Heart right ventricle (tissue), 16 donors: ENCODE data around the gene ITSN2. TPM values are rescaled to one million over a fixed set of nuclear protein-coding genes. Genes with fewer than 3 reads are reported as not detected.

Source experiments
- ATAC-seq, 8 donors: fragments of 200-7000 bp; cut with Tn5 transposase; one replicate each; pipeline ENCODE4 v1.9.1; 2020; ENCODE audit warnings: mild to moderate bottlenecking in 8 of 8, moderate library complexity in 8 of 8, moderate number of reproducible peaks in 1 of 8
- DNase-seq, 2 donors: peaks; one replicate each; pipeline ENCODE4 v3.0.0-alpha.2; 2020
- H3K27ac ChIP-seq, 10 donors: fragments of 200-600 bp; sonication (generic) in 2 of 10; one replicate each; pipeline versions ENCODE4 v1.5.0 to v1.8.0; 2020 to 2022; ENCODE audit warnings: mild to moderate bottlenecking in 3 of 10
- H3K27me3 ChIP-seq, 7 donors: fragments of 200-600 bp; one replicate each; pipeline ENCODE4 v1.8.0; 2021 to 2022; ENCODE audit warnings: mild to moderate bottlenecking in 2 of 7
- H3K36me3 ChIP-seq, 9 donors: fragments of 200-600 bp; sonication (generic) in 1 of 9; one replicate each; pipeline versions ENCODE4 v1.5.0 to v1.8.0; 2020 to 2022; ENCODE audit warnings: mild to moderate bottlenecking in 2 of 9
- H3K4me1 ChIP-seq, 9 donors: fragments of 200-600 bp; sonication (generic) in 1 of 9; one replicate each; pipeline versions ENCODE4 v1.5.0 to v1.8.0; 2020 to 2022; ENCODE audit warnings: mild to moderate bottlenecking in 4 of 9
- H3K4me3 ChIP-seq, 10 donors: fragments of 200-600 bp; sonication (generic) in 2 of 10; one replicate each; pipeline versions ENCODE4 v1.5.0 to v1.8.0; 2020 to 2022; ENCODE audit warnings: mild to moderate bottlenecking in 7 of 10, moderate library complexity in 2 of 10
- H3K9me3 ChIP-seq, 11 donors: fragments of 200-600 bp in 10 of 11; sonication (generic) in 2 of 11; one replicate each; pipeline versions ENCODE4 v1.5.0 to v1.8.0; 2013 to 2022; ENCODE audit warnings: mild to moderate bottlenecking in 2 of 11, control low read depth in 1 of 11, moderate library complexity in 1 of 11
- CTCF ChIP-seq, 9 donors: fragments of 200-600 bp; sonication (generic) in 2 of 9; IDR thresholded peaks; one replicate each; pipeline versions ENCODE4 v1.5.0 to v1.8.0; 2021 to 2022; ENCODE audit warnings: antibody characterized with exemption in 9 of 9, mild to moderate bottlenecking in 5 of 9, moderate library complexity in 1 of 9
- WGBS, 2 donors: extraction: QIAGEN DNeasy Blood & Tissue Kit; methylation state at CpG; one replicate each; pipeline ENCODE4 v1.1.7; 2013; ENCODE audit warnings: inconsistent platforms in 1 of 2; 5-methylcytosine and 5-hydroxymethylcytosine counted together
- intact Hi-C, 10 donors: fragments of 100-400 bp; cut with DNase I; formaldehyde crosslinking; loops; one replicate each; pipeline versions ENCODE4 v1.11.1 to v1.14.2; 2022
- polyA plus RNA-seq, 2 donors: library from polyadenylated mRNA; stranded (reverse); fragments of 200-250 nt; gene quantifications; one replicate each; pipeline ENCODE4 v1.2.3, GENCODE V29; 2013
- total RNA-seq, 10 donors: library from RNA; stranded (reverse); fragmentation: NEBNext Ultra II Directional in 3 of 10; extraction: Animal tissue kit (Norgen Biotek cat#: 25700) in 3 of 10; gene quantifications; one replicate each; pipeline versions ENCODE4 v1.2.1 to v1.2.4, GENCODE V29; 2021 to 2023
- donor health status: Arrhythmogenic right ventricular cardiomyopathy.
- donor health status: ischemic (EF 13 %, LVEDD 7.1; RV severe dilation, severe dysfunction).
- donor health status: healthy with polysubstance abuse.
- donor health status: DM: no; HTN: yes; CAD: no.
- donor health status: DM: no; HTN: no; CAD: no.
- donor health status: ischemic (EF 25% LVEDD 6.9; RV normal size, moderate dysfunction).
- donor health status: ischemic (EF 25% LVEDD 5.7; RV mildly dilated, moderate dysfunction).
- donor health status: healthy.
- donor health status: DM: yes; HTN: yes; CAD: no.
- donor health status: Ischemic cardiomyopathy.
- donor health status: ischemic (EF 35%, LVEDD 5.7; RV mildly dilated, moderate dysfunction).
- donor health status: nonischemic (EF 11% LVEDD 7.7; RV severe dilation, severe dysfunction).
- donor health status: DM: yes; HTN: yes; CAD: no.
- donor health status: PGD.
- donor health status: ischemic (EF 29% LVEDD 5.4; RV normal size, mild dysfunction).
- donor health status: nonischemic (EF 23%, LVEDD 6.1; RV moderate dilation, normal function).

ITSN2 gene
- total and polyA plus RNA-seq, 12 donors: 16.8 to 49.8 (median 38.2) TPM

- WGBS, 2 donors: 89 to 96% methylated on average over 4 of the region's 4 CpGs
- Histone ChIP-seq H3K27ac (no peak overlapping the region), H3K4me3 (no peak overlapping the region), H3K4me1 (no peaks in the 10 kb centered on the region), H3K36me3 (peaks cover 0 to 69% (median 7%) of the 10 kb centered on the region in 9 donors), H3K9me3 (peaks cover 0 to 2% (median 0%) of the 10 kb centered on the region in 11 donors), H3K27me3 (no peaks in the 10 kb centered on the region)
- TF ChIP-seq CTCF (IDR thresholded peaks at IDR 0.05): no peak
- DNase-seq (no peak), ATAC-seq (no peak)
- intact Hi-C loops: no loop called here
These were observed 206.9 kb downstream of the ITSN2 start for GRCh38 chr2:24153478-24153877.

Other genes starting within 250 kb of the ITSN2 start
- 1 to 10 TPM in 2 of 10 donors, under 1 TPM in 6, not detected in 2; 0.35 to 1.6 (median 0.78) TPM for gene PFN4, start 237.2 kb downstream of the ITSN2 start, total RNA-seq
- gene PFN4, start 237.2 kb downstream of the ITSN2 start, polyA plus RNA-seq: 1 to 10 TPM in 1 of 2 donors, under 1 TPM in 1; 0.28 to 2.3 TPM
- 10 to 100 TPM; 21.6 to 35.4 (median 27.3) TPM for gene FAM228B, start 237.1 kb downstream of the ITSN2 start, total RNA-seq
- 10 to 100 TPM in 1 of 2 donors, 1 to 10 TPM in 1; 4.7 to 76.4 TPM for gene FAM228B, start 237.1 kb downstream of the ITSN2 start, polyA plus RNA-seq
- gene FAM228A, start 185.5 kb downstream of the ITSN2 start, total RNA-seq: 1 to 10 TPM in 2 of 10 donors, under 1 TPM in 7, not detected in 1; 0.25 to 4.1 (median 0.41) TPM
- gene FAM228A, start 185.5 kb downstream of the ITSN2 start, polyA plus RNA-seq: 1 to 10 TPM in 1 of 2 donors, under 1 TPM in 1; 0.29 to 1.3 TPM
- gene NCOA1, start 130.7 kb upstream of the ITSN2 start, total RNA-seq: 10 to 100 TPM; 28.5 to 36.7 (median 32.5) TPM
- gene NCOA1, start 130.7 kb upstream of the ITSN2 start, polyA plus RNA-seq: 1 to 10 TPM; 8.6 to 9.5 TPM